IMR-90 (cell line): ENCODE measurements around the gene FMO5. TPM values are rescaled to one million over a fixed set of nuclear protein-coding genes. Genes with fewer than 3 reads are reported as not detected.

Source experiments
- ATAC-seq: fragments of 200-7000 bp; cut with Tn5 transposase; 2 replicates; pipeline ENCODE4 v1.9.1; 2020; ENCODE audit warnings: low read depth, mild to moderate bottlenecking, moderate library complexity
- BruUV-seq: library from RNA; stranded (reverse); fragments of 400-500 nt; replicated peaks from 2 replicates; lab custom pipeline; 2021; lab: Mats Ljungman, UMichigan
- CTCF ChIA-PET: fragments of 300-600 bp; formaldehyde crosslinking; extraction: SDS; loops from one replicate; lab custom pipeline; 2021; ENCODE audit warnings: antibody characterized with exemption; lab: Yijun Ruan, JAX
- POLR2A ChIA-PET: fragments of 300-600 bp; sonication (Branson Sonifier 250); formaldehyde crosslinking; loops from one replicate; lab custom pipeline; 2022; ENCODE audit warnings: antibody characterized with exemption; ENCODE audit not compliant: unreplicated experiment; lab: Charles Lee
- DNase-seq: peaks from one replicate; pipeline ENCODE4 v3.0.0; 2013
- H2AFZ ChIP-seq: replicated peaks from 2 replicates; pipeline ENCODE3; 2013; ENCODE audit warnings: low read length, mild to moderate bottlenecking; ENCODE audit not compliant: poor library complexity
- H2AK5ac ChIP-seq: 2 replicates; pipeline ENCODE4 v1.6.1; 2013; ENCODE audit warnings: low read depth, low read length, inconsistent platforms
- H2AK9ac ChIP-seq: replicated peaks from 2 replicates; pipeline ENCODE3; 2013; ENCODE audit warnings: mild to moderate bottlenecking, low read depth, low read length, moderate library complexity; ENCODE audit not compliant: poor library complexity
- H2BK120ac ChIP-seq: 2 replicates; pipeline ENCODE4 v1.6.1; 2013; ENCODE audit warnings: low read depth, low read length, inconsistent platforms
- H2BK15ac ChIP-seq: 3 replicates; pipeline ENCODE4 v1.6.1; 2013; ENCODE audit warnings: low read depth, low read length, inconsistent platforms
- H2BK20ac ChIP-seq: 2 replicates; pipeline ENCODE4 v1.6.1; 2013; ENCODE audit warnings: low read depth, mild to moderate bottlenecking, inconsistent platforms, low read length, moderate library complexity
- H2BK5ac ChIP-seq: 2 replicates; pipeline ENCODE4 v1.6.1; 2013; ENCODE audit warnings: mild to moderate bottlenecking, low read depth, low read length, inconsistent platforms; ENCODE audit not compliant: poor library complexity, severe bottlenecking
- H3K14ac ChIP-seq: replicated peaks from 2 replicates; pipeline ENCODE4 v1.6.1; 2013; ENCODE audit warnings: low read depth, low read length, inconsistent platforms
- H3K18ac ChIP-seq: 2 replicates; pipeline ENCODE4 v1.6.1; 2013; ENCODE audit warnings: low read depth, low read length, control low read depth
- H3K23ac ChIP-seq: 2 replicates; pipeline ENCODE4 v1.6.1; 2013; ENCODE audit warnings: low read depth, low read length, inconsistent platforms
- H3K27ac ChIP-seq: 2 replicates; pipeline ENCODE4 v1.5.1; 2013; ENCODE audit warnings: mild to moderate bottlenecking, control low read depth, low read length; ENCODE audit not compliant: insufficient read depth
- H3K27me3 ChIP-seq: 2 replicates; pipeline ENCODE4 v1.6.1; 2013; ENCODE audit warnings: low read length; ENCODE audit not compliant: control insufficient read depth, insufficient read depth
- H3K36me3 ChIP-seq: 2 replicates; pipeline ENCODE4 v1.6.1; 2013; ENCODE audit warnings: low read length, mixed read lengths; ENCODE audit not compliant: control insufficient read depth, insufficient read depth
- H3K4ac ChIP-seq: 2 replicates; pipeline ENCODE4 v1.6.1; 2013; ENCODE audit warnings: low read depth, low read length, inconsistent platforms
- H3K4me1 ChIP-seq: 2 replicates; pipeline ENCODE4 v1.6.1; 2013; ENCODE audit warnings: low read length, mixed read lengths; ENCODE audit not compliant: control insufficient read depth, insufficient read depth
- H3K4me2 ChIP-seq: 2 replicates; pipeline ENCODE4 v1.6.1; 2013; ENCODE audit warnings: low read depth, mild to moderate bottlenecking, control low read depth, low read length, moderate library complexity
- H3K4me3 ChIP-seq: 2 replicates; pipeline ENCODE4 v1.5.1; 2013; ENCODE audit warnings: low read depth, mild to moderate bottlenecking, control low read depth, low read length, moderate library complexity; ENCODE audit not compliant: insufficient read depth
- H3K56ac ChIP-seq: 2 replicates; pipeline ENCODE4 v1.6.1; 2013; ENCODE audit warnings: low read length, inconsistent platforms; ENCODE audit not compliant: insufficient read depth; ENCODE audit errors: extremely low read depth
- H3K79me1 ChIP-seq, 2 experiments: 2 replicates each; pipeline ENCODE4 v1.6.1; 2013; ENCODE audit warnings: low read length in 2 of 2, inconsistent platforms in 1 of 2, low read depth in 1 of 2
- H3K9ac ChIP-seq: 2 replicates; pipeline ENCODE4 v1.6.1; 2013; ENCODE audit warnings: low read depth, low read length, control low read depth
- H3K9me1 ChIP-seq: 2 replicates; pipeline ENCODE4 v1.6.1; 2013; ENCODE audit warnings: low read length, inconsistent platforms; ENCODE audit not compliant: insufficient read depth
- H3K9me3 ChIP-seq: 2 replicates; pipeline ENCODE4 v1.6.1; 2013; ENCODE audit warnings: low read length; ENCODE audit not compliant: control insufficient read depth, insufficient read depth
- H4K20me1 ChIP-seq: 2 replicates; pipeline ENCODE4 v1.6.1; 2013; ENCODE audit warnings: low read length, inconsistent platforms; ENCODE audit not compliant: insufficient read depth
- H4K5ac ChIP-seq: 2 replicates; pipeline ENCODE4 v1.6.1; 2013; ENCODE audit warnings: mild to moderate bottlenecking, low read depth, low read length, control low read depth
- H4K8ac ChIP-seq, 2 experiments: 2 replicates each; pipeline ENCODE4 v1.6.1; 2013; ENCODE audit warnings: low read depth in 2 of 2, low read length in 2 of 2, control low read depth in 1 of 2, inconsistent platforms in 1 of 2
- H4K91ac ChIP-seq: 2 replicates; pipeline ENCODE4 v1.6.1; 2013; ENCODE audit warnings: low read depth, low read length, inconsistent platforms; ENCODE audit not compliant: insufficient read depth
- BHLHE40 ChIP-seq: fragments of 150-350 bp; IDR thresholded peaks from 2 replicates; pipeline ENCODE4 v1.6.1; 2016; ENCODE audit warnings: mild to moderate bottlenecking, low read depth, low read length
- CHD1 ChIP-seq: IDR thresholded peaks from 2 replicates; pipeline ENCODE4 v1.6.1; 2012; ENCODE audit warnings: low read depth, low read length, improper control_type of control experiment
- CTCF ChIP-seq: conservative IDR thresholded peaks from 2 replicates; pipeline ENCODE4 v1.5.1; 2012; ENCODE audit warnings: mild to moderate bottlenecking, low read depth, low read length, improper control_type of control experiment
- ELK1 ChIP-seq: fragments of 150-350 bp; IDR thresholded peaks from 2 replicates; pipeline ENCODE4 v1.6.1; 2016; ENCODE audit warnings: low read depth, mild to moderate bottlenecking, low read length, moderate library complexity, borderline replicate concordance
- MAFK ChIP-seq: IDR thresholded peaks from 2 replicates; pipeline ENCODE4 v1.6.1; 2012; ENCODE audit warnings: low read depth, low read length, improper control_type of control experiment
- MAZ ChIP-seq: IDR thresholded peaks from 2 replicates; pipeline ENCODE4 v1.6.1; 2012; ENCODE audit warnings: low read depth, mild to moderate bottlenecking, low read length, improper control_type of control experiment, moderate library complexity, borderline replicate concordance
- MXI1 ChIP-seq: IDR thresholded peaks from 2 replicates; pipeline ENCODE4 v1.6.1; 2012; ENCODE audit warnings: low read depth, mild to moderate bottlenecking, low read length, moderate library complexity, borderline replicate concordance
- NFE2L2 ChIP-seq: fragments of 150-350 bp; IDR thresholded peaks from 2 replicates; pipeline ENCODE4 v1.6.1; 2016; ENCODE audit warnings: low read depth, mild to moderate bottlenecking, low read length
- POLR2A ChIP-seq: IDR thresholded peaks from 2 replicates; pipeline ENCODE4 v1.6.1; 2012; ENCODE audit warnings: mild to moderate bottlenecking, low read depth, low read length
- RAD21 ChIP-seq: IDR thresholded peaks from 2 replicates; pipeline ENCODE4 v1.6.1; 2012; ENCODE audit warnings: low read length, improper control_type of control experiment
- RCOR1 ChIP-seq: IDR thresholded peaks from 2 replicates; pipeline ENCODE4 v1.6.1; 2012; ENCODE audit warnings: mild to moderate bottlenecking, low read length, improper control_type of control experiment; ENCODE audit not compliant: insufficient replicate concordance
- RFX5 ChIP-seq: IDR thresholded peaks from 2 replicates; pipeline ENCODE4 v1.8.0; 2012; ENCODE audit warnings: low read depth, mild to moderate bottlenecking, low read length, moderate library complexity
- SMC3 ChIP-seq: fragments of 150-350 bp; IDR thresholded peaks from 2 replicates; pipeline ENCODE4 v1.6.1; 2016; ENCODE audit warnings: low read depth, mild to moderate bottlenecking, antibody characterized with exemption, low read length, moderate library complexity
- WGBS, 2 experiments: methylation state at CpG; one replicate each; pipeline versions ENCODE4 v1.1.5 to v1.1.7; 2013; ENCODE audit warnings: missing lambda C conversion rate in 2 of 2; ENCODE audit not compliant: insufficient read length in 1 of 2; ENCODE audit errors: extremely low coverage in 2 of 2; 5-methylcytosine and 5-hydroxymethylcytosine counted together
- dilution Hi-C: fragments of 300-500 bp; cut with HindIII; formaldehyde crosslinking; loops from one replicate; pipeline ENCODE4 v1.14.3; 2018; ENCODE audit warnings: low sequenced_read_pairs; ENCODE audit not compliant: unreplicated experiment
- in situ Hi-C: fragments of 300-500 bp; cut with MboI; formaldehyde crosslinking; loops from 3 replicates; pipeline ENCODE4 v1.14.3; 2019; ENCODE audit warnings: low sequenced_read_pairs, inconsistent platforms, mixed read lengths
- intact Hi-C: fragments of 100-400 bp; cut with micrococcal nuclease; formaldehyde crosslinking; loops from 2 replicates; pipeline ENCODE4 v1.10.0; 2022
- polyA plus RNA-seq, 3 experiments: library from polyadenylated mRNA; depleted of rRNA; stranded (reverse); fragments of >200 nt; gene quantifications; 2 replicates each; pipeline ENCODE4 v1.2.3, GENCODE V29; 2012; ENCODE audit warnings: low replicate concordance in 1 of 3
- total RNA-seq: library from RNA; depleted of rRNA; stranded (reverse); fragments of >200 nt; gene quantifications from 2 replicates; pipeline ENCODE4 v1.2.3, GENCODE V29; 2012

The FMO5 gene
- total and polyA plus RNA-seq, 2 of the 4 experiments (the other 2 are of a cell fraction): 0.36 to 0.51 TPM

- no CpG with 5 or more reads among the region's 7 CpGs for WGBS, 2 experiments
These were observed 8.0 kb downstream of the FMO5 start for GRCh38 chr1:147217141-147217540.

More at GRCh38 chr1:147217141-147217540, 8.0 kb downstream of the FMO5 start:
- no peaks in the 10 kb centered on the region for H3K4me1 ChIP-seq
- no peak overlapping the region for H3K56ac ChIP-seq
- H4K5ac ChIP-seq: no peak overlapping the region
- no peak overlapping the region for H4K8ac ChIP-seq
- H2BK15ac ChIP-seq: no peak overlapping the region
- no peak overlapping the region for H3K18ac ChIP-seq
- no peak overlapping the region for H2BK5ac ChIP-seq
- H3K9me3 ChIP-seq: no peaks in the 10 kb centered on the region
- dilution Hi-C loops: no loop called here
- no peak overlapping the region for H3K27ac ChIP-seq
- DNase-seq: no peak
- H3K14ac ChIP-seq: no peak overlapping the region
- no peak overlapping the region for H2AK5ac ChIP-seq
- no peaks in the 10 kb centered on the region; the same call in 1 of the 2 replicates for H3K9me1 ChIP-seq
- ChIA-PET CTCF (interaction anchor here (0.7 kb wide), 1 partner anchor 47 kb away, joined by 3 read pairs; no protein-coding TSS in a partner anchor), POLR2A (no interaction called here)
- H3K36me3 ChIP-seq: no peaks in the 10 kb centered on the region
- no peaks in the 10 kb centered on the region for H3K79me1 ChIP-seq
- in situ Hi-C loops: no loop called here
- H3K23ac ChIP-seq: no peak overlapping the region
- H2BK120ac ChIP-seq: no peak overlapping the region
- no peaks in the 10 kb centered on the region for H4K20me1 ChIP-seq
- H4K91ac ChIP-seq: no peak overlapping the region
- no peak for ATAC-seq
- no peak overlapping the region for H2AFZ ChIP-seq
- H3K9ac ChIP-seq: no peak overlapping the region
- no peak overlapping the region for H2AK9ac ChIP-seq
- no peaks in the 10 kb centered on the region; the same call in 1 of the 2 replicates for H3K27me3 ChIP-seq
- no TSS peak for BruUV-seq
- no peak overlapping the region for H3K4me2 ChIP-seq
- H3K4me3 ChIP-seq: no peak overlapping the region
- TF ChIP-seq MAZ (no peak), RAD21 (no peak), RFX5 (no peak), SMC3 (no peak), BHLHE40 (no peak), CHD1 (no peak), ELK1 (no peak), MAFK (no peak), POLR2A (no peak), RCOR1 (no peak), CTCF (no peak), MXI1 (no peak), NFE2L2 (no peak)
- no peak overlapping the region for H3K4ac ChIP-seq
- intact Hi-C loops: no loop called here
- no peak overlapping the region for H2BK20ac ChIP-seq
